Adipose tissue (tissue), 3 donors: ENCODE results near the gene CYB5D1. TPM values are rescaled to one million over a fixed set of nuclear protein-coding genes. Genes with fewer than 3 reads are reported as not detected.
A peak's percentile ranks its signal among the peaks of the same experiment; 100 is the strongest.

Experiments
- H3K27ac ChIP-seq: one replicate; pipeline ENCODE4 v1.5.1; 2013; ENCODE audit warnings: low read depth, low read length
- WGBS, 3 donors: extraction: QIAGEN DNeasy Blood & Tissue Kit; methylation state at CpG; one replicate each; pipeline ENCODE4 v1.1.7; 2013; 5-methylcytosine and 5-hydroxymethylcytosine counted together
- polyA plus RNA-seq, 3 donors: library from polyadenylated mRNA; stranded (reverse); fragments of 200-250 nt; gene quantifications; one replicate each; pipeline ENCODE4 v1.2.3, GENCODE V29; 2013
- donor health status: healthy with polysubstance abuse.
- donor health status: Bipolar disorder and iron deficiency.
- donor health status: healthy.

CYB5D1 gene
- polyA plus RNA-seq, 3 donors: 8.9 to 15.4 (median 11.2) TPM

GRCh38 chr17:7842380-7843256, 15.2 kb upstream of the CYB5D1 start:
- 0 to 1% (median 1%) methylated on average over 45 to 47 of the region's 47 CpGs for WGBS, 3 donors
- peak overlapping the region; percentile 97 for H3K27ac ChIP-seq

GRCh38 chr17:7843257-7843535, 14.6 kb upstream of the CYB5D1 start:
- WGBS, 3 donors: 0% methylated on average over 17 of the region's 17 CpGs
- peak overlapping the region; percentile 97 for H3K27ac ChIP-seq

- 0 to 1% (median 1%) methylated on average over 55 to 60 of the region's 61 CpGs for WGBS, 3 donors
Measured at GRCh38 chr17:7843536-7844291, 14.1 kb upstream of the CYB5D1 start.

GRCh38 chr17:7844292-7845154, 13.3 kb upstream of the CYB5D1 start:
- WGBS, 3 donors: 0% methylated on average over 68 to 71 of the region's 71 CpGs
- H3K27ac ChIP-seq: peak overlapping the region; percentile 99

More at GRCh38 chr17:7843536-7844291, 14.1 kb upstream of the CYB5D1 start:
- peak overlapping the region; percentile 99 for H3K27ac ChIP-seq

GRCh38 chr17:7845359-7846062, 12.3 kb upstream of the CYB5D1 start:
- WGBS, 3 donors: 69 to 83% (median 76%) methylated on average over 14 to 15 of the region's 15 CpGs

GRCh38 chr17:7846063-7846735, 11.6 kb upstream of the CYB5D1 start:
- H3K27ac ChIP-seq: no peak overlapping the region
- WGBS, 3 donors: 84 to 89% (median 85%) methylated on average over 22 of the region's 22 CpGs

More at GRCh38 chr17:7845359-7846062, 12.3 kb upstream of the CYB5D1 start:
- H3K27ac ChIP-seq: no peak overlapping the region

GRCh38 chr17:7846765-7847661, 10.8 kb upstream of the CYB5D1 start:
- H3K27ac ChIP-seq: no peak overlapping the region
- 86 to 88% (median 88%) methylated on average over 33 to 34 of the region's 34 CpGs for WGBS, 3 donors

GRCh38 chr17:7848131-7848579, 9.6 kb upstream of the CYB5D1 start:
- H3K27ac ChIP-seq: no peak overlapping the region
- 82 to 86% (median 84%) methylated on average over 17 to 20 of the region's 20 CpGs for WGBS, 3 donors

- 92 to 94% (median 94%) methylated on average over 21 of the region's 21 CpGs for WGBS, 3 donors
- H3K27ac ChIP-seq: no peak overlapping the region
Measured at GRCh38 chr17:7848739-7849129, 9.1 kb upstream of the CYB5D1 start.

- 88 to 89% (median 89%) methylated on average over 30 to 35 of the region's 35 CpGs for WGBS, 3 donors
- no peak overlapping the region for H3K27ac ChIP-seq
Measured at GRCh38 chr17:7849130-7849750, 8.6 kb upstream of the CYB5D1 start.

- H3K27ac ChIP-seq: no peak overlapping the region
- WGBS, 3 donors: 83 to 89% (median 89%) methylated on average over 12 of the region's 12 CpGs
Measured at GRCh38 chr17:7849751-7850504, 7.9 kb upstream of the CYB5D1 start.

- WGBS, 3 donors: 85 to 93% (median 89%) methylated on average over 14 to 17 of the region's 17 CpGs
- H3K27ac ChIP-seq: no peak overlapping the region
Measured at GRCh38 chr17:7850701-7851437, 6.9 kb upstream of the CYB5D1 start.

- no peak overlapping the region for H3K27ac ChIP-seq
- 13 to 24% (median 21%) methylated on average over 59 to 60 of the region's 60 CpGs for WGBS, 3 donors
Measured at GRCh38 chr17:7851438-7852261, 6.2 kb upstream of the CYB5D1 start.

- WGBS, 3 donors: 51 to 76% (median 75%) methylated on average over 20 of the region's 20 CpGs
Measured at GRCh38 chr17:7852262-7852670, 5.5 kb upstream of the CYB5D1 start.

More at GRCh38 chr17:7852262-7852670, 5.5 kb upstream of the CYB5D1 start:
- H3K27ac ChIP-seq: no peak overlapping the region
